Dermis lymphatic vessel endothelial cell (primary cell): ENCODE results near the gene SWT1. TPM values are rescaled to one million over a fixed set of nuclear protein-coding genes. Genes with fewer than 3 reads are reported as not detected.

Experiments
- total RNA-seq: library from RNA; depleted of rRNA; stranded (reverse); fragments of >200 nt; gene quantifications from 2 replicates; pipeline ENCODE4 v1.2.1, GENCODE V29; 2014

The SWT1 gene, protein sequence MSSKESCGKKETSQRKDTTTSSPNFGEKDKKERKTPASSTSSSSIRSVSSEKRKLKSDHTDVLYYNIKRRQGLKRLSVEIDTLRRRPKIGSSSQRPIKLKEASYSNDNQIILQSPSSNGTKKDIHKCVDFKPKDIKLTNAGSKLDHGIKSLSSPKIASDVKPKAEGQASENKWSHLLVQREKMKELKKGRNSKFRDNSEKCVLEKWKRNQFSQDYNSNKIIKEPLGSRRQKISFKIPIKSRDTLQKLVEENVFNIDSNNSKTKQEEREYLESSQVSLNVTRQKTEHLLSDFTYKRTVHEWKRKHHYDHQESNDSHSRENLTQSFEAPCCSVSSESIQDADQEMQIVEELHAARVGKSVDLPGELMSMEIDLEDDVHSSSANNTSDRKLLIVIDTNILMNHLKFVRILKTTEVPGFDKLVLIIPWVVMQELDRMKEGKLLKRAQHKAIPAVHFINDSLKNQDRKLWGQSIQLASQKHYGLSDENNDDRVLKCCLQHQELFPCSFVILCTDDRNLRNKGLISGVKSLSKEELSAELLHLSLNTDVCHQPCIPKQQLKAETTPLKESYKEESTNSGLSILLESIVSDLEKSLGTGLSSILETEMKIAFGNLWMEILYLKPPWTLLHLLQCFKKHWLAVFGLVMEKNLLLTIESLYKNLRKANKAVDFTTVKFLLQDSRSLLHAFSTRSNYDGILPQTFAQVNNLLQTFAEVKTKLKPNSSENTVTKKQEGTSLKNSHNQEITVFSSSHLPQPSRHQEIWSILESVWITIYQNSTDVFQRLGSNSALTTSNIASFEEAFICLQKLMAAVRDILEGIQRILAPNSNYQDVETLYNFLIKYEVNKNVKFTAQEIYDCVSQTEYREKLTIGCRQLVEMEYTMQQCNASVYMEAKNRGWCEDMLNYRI
- 5.7 and 6.7 TPM in 2 replicates for total RNA-seq

DNA sequence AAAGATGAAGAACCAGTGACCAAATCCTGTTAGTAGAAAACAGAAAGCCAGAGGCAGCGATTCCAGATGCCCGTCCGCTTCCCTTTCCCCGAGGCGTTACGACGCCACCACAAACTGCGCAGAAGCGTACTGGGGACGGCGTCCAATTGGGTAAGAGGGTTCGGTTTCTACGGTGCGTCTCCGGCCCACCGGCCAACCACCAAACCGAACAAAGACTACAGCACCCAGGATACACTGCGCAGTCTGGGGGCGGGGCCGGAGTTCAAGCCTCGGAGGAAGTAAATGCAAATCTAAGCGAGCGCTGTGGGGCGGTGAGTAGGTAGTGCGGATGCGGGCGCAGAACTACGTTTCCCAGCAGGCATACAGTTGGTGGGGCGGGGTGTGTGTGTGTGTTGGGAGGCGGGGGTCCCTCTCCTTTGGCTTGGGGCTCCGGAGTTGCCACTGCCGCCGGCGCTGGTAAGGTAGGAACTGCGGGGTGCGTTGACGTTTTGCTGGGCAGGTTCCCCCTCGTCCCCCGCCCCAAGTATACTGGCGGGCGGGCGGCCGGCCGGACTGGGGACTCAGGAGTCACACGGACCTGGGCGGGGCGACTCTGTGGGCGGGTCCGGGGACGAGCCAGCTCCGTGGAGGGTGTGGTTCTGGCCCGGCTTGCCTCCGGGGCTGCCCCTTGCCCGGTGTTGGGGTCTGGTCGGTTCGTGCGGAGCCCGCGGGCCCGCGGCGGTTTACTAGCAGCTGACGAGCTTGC, at the start of gene SWT1, which contains the start of gene TRMT1L:
Gene SWT1 (plus strand): TSS at position 314 of the 745 bp plus-strand sequence. CDS start 3,675 bp downstream, outside the sequence.
Gene TRMT1L (minus strand): TSS at position 100 of the 745 bp plus-strand sequence. CDS start 241 bp downstream, outside the sequence.

DNA sequence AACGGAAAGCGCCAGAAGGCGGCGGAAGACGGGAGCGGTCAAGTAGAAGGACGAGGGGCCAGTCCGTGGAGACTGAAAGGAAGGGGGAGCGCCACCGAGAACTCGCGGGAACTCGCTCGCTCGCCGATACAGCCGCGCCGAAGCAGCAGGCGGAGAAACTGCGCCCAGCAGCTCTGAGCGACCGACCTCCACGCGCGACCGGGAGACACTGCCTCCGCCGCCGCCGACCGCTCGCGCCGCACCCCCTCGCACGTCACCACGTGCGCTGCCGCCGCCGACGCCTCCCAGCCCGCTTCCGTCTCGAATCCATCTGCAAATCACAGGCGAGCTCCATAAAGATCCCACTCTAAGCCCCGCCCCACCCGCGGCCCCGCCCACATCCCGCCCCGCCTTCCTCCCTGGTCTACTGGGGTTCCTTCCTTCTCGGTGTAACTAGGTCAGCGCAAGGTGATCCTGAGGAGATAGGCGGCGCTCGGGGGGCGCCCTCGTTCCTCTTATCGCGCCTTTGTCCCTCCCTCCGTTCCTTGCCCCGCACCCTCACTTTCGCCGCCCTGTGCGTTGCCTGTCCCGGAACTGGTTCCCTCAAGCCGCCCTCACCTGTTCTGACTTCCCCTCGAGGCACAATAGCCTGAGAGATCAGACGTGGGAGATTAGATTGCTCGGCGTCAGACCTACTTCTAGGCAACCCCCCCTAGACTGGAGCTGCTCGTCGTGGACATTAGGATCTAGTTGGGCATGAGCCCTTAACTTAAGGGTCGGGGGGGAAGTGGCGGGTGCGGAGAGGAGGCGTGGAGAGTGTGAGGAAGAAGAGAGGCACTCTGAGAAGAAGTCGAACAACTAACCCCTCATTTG, 160.3 kb downstream of the SWT1 start, which contains the start of gene IVNS1ABP:
Gene IVNS1ABP (minus strand): TSS at position 210 of the 852 bp plus-strand sequence. CDS start 7,750 bp downstream, outside the sequence.

Other genes starting within 250 kb of the SWT1 start
- gene NIBAN1, start 182.7 kb upstream of the SWT1 start, total RNA-seq = 0.86 and 1.1 TPM in 2 replicates
- 31.1 and 35.2 TPM in 2 replicates for gene RNF2, start 111.6 kb upstream of the SWT1 start, total RNA-seq
- 11.1 and 20.1 TPM in 2 replicates for gene TRMT1L, start 214 bp upstream of the SWT1 start, total RNA-seq
- 70.0 and 96.2 TPM in 2 replicates for gene IVNS1ABP, start 160.1 kb downstream of the SWT1 start, total RNA-seq